EH (cell line): ENCODE data around the gene EBF4.
"Not testable (repeated sequence)": the region's sequence is repeated elsewhere in the genome, so short reads cannot be mapped to it uniquely, and the experiment has no call there.

ENCODE experiments used
- DNase-seq: peaks from one replicate; pipeline ENCODE4 v3.0.0-alpha.2; 2015; ENCODE audit warnings: low read depth

The EBF4 gene

GRCh38 chr20:2796011-2796660 is 103.6 kb downstream of the EBF4 start:
- no peak for DNase-seq

- DNase-seq: no peak
Measured at GRCh38 chr20:2797136-2797983, 104.8 kb downstream of the EBF4 start.

- DNase-seq: no peak
Measured at GRCh38 chr20:2798095-2798805, 105.7 kb downstream of the EBF4 start.

GRCh38 chr20:2798814-2799213 is 106.2 kb downstream of the EBF4 start:
- DNase-seq: no peak

- DNase-seq: no peak
Measured at GRCh38 chr20:2799271-2799670, 106.7 kb downstream of the EBF4 start.

- DNase-seq: peak; percentile 32
Measured at GRCh38 chr20:2799688-2800520, 107.3 kb downstream of the EBF4 start.

GRCh38 chr20:2800521-2801285 is 108.1 kb downstream of the EBF4 start, which contains the start of gene CPXM1:
TSS of gene CPXM1 (minus strand) at chr20:2800627. CDS start at chr20:2800572, 55 bp downstream.
- no peak for DNase-seq

- DNase-seq: no peak
Measured at GRCh38 chr20:2801286-2801728, 108.7 kb downstream of the EBF4 start.

GRCh38 chr20:2804041-2804828 is 111.7 kb downstream of the EBF4 start:
- no peak for DNase-seq

GRCh38 chr20:2804852-2805688 is 112.5 kb downstream of the EBF4 start:
- peak; percentile 29 for DNase-seq

GRCh38 chr20:2805689-2806350 is 113.2 kb downstream of the EBF4 start:
- no peak for DNase-seq

- DNase-seq: no peak
Measured at GRCh38 chr20:2806351-2806701, 113.7 kb downstream of the EBF4 start.

- no peak for DNase-seq
Measured at GRCh38 chr20:2807019-2807418, 114.4 kb downstream of the EBF4 start.

GRCh38 chr20:2807929-2808328 is 115.3 kb downstream of the EBF4 start:
- not testable (repeated sequence) for DNase-seq

- no peak for DNase-seq
Measured at GRCh38 chr20:2809690-2810089, 117.1 kb downstream of the EBF4 start.
